Measurements from ENCODE around the gene NPHP4. TPM values are rescaled to one million over a fixed set of nuclear protein-coding genes. Genes with fewer than 3 reads are reported as not detected.

Gene NPHP4
- total RNA-seq, 1 donor from 2014 or later = 16.1 TPM

- no peaks in the 10 kb centered on the region for H3K36me3 ChIP-seq
- H3K27me3 ChIP-seq (ENCODE audit: low read depth) = no peaks in the 10 kb centered on the region
- H3K4me3 ChIP-seq = no peak overlapping the region
- no peak overlapping the region for H3K27ac ChIP-seq
- intact Hi-C loops (cut with DNase I) = no loop called here
- no peaks in the 10 kb centered on the region for H3K9me3 ChIP-seq
- TF ChIP-seq, protein P1, sequence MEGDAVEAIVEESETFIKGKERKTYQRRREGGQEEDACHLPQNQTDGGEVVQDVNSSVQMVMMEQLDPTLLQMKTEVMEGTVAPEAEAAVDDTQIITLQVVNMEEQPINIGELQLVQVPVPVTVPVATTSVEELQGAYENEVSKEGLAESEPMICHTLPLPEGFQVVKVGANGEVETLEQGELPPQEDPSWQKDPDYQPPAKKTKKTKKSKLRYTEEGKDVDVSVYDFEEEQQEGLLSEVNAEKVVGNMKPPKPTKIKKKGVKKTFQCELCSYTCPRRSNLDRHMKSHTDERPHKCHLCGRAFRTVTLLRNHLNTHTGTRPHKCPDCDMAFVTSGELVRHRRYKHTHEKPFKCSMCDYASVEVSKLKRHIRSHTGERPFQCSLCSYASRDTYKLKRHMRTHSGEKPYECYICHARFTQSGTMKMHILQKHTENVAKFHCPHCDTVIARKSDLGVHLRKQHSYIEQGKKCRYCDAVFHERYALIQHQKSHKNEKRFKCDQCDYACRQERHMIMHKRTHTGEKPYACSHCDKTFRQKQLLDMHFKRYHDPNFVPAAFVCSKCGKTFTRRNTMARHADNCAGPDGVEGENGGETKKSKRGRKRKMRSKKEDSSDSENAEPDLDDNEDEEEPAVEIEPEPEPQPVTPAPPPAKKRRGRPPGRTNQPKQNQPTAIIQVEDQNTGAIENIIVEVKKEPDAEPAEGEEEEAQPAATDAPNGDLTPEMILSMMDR (IDR thresholded peaks at IDR 0.05) = no peak
- peak; percentile 77 for DNase-seq
- peaks cover 5% of the 10 kb centered on the region for H3K4me1 ChIP-seq
- ATAC-seq = peak; percentile 75 to 93
Observed at GRCh38 chr1:6014130-6014999, 22.1 kb upstream of the NPHP4 start.

DNA sequence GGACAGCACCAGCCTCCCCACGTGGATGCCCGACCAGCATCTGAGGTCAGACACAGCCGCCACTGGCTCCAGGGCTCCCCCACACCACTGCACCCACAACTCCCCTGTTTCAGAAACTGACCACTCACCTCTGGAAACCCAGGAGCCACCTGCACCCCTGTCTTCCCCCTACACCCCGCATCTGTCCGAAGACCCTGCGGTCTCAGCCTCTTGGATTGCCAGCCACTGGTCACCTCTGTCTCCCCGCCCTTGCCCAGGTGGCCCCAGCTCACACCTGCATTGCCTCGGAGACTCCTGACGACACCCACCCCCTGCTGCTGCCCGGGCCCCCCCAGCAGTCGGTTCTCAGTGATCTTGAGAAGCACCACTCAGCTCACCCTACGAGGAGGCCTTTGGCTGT is 21.3 kb upstream of the NPHP4 start:
- Histone ChIP-seq H3K4me1 (peaks cover 5% of the 10 kb centered on the region), H3K9me3 (no peaks in the 10 kb centered on the region), H3K36me3 (no peaks in the 10 kb centered on the region), H3K27ac (no peak overlapping the region), H3K27me3 (ENCODE audit: low read depth) (no peaks in the 10 kb centered on the region), H3K4me3 (no peak overlapping the region)
- intact Hi-C loops (cut with DNase I) = no loop called here
- ATAC-seq (no peak), DNase-seq (peak; percentile 27)
- TF ChIP-seq, protein P1 (IDR thresholded peaks at IDR 0.05) = no peak

- Histone ChIP-seq H3K36me3 (no peaks in the 10 kb centered on the region), H3K4me3 (no peak overlapping the region), H3K27me3 (ENCODE audit: low read depth) (no peaks in the 10 kb centered on the region), H3K9me3 (no peaks in the 10 kb centered on the region), H3K4me1 (peaks cover 5% of the 10 kb centered on the region), H3K27ac (no peak overlapping the region)
- intact Hi-C loops (cut with DNase I) = no loop called here
- DNase-seq = peak; percentile 31
- ATAC-seq = no peak
- TF ChIP-seq, protein P1 (IDR thresholded peaks at IDR 0.05) = no peak
Observed at GRCh38 chr1:6012529-6013318, 20.5 kb upstream of the NPHP4 start.

- ATAC-seq (no peak), DNase-seq (no peak)
- Histone ChIP-seq H3K27me3 (ENCODE audit: low read depth) (no peaks in the 10 kb centered on the region), H3K27ac (no peak overlapping the region), H3K9me3 (no peaks in the 10 kb centered on the region), H3K36me3 (no peaks in the 10 kb centered on the region), H3K4me1 (peaks cover 5% of the 10 kb centered on the region), H3K4me3 (no peak overlapping the region)
- TF ChIP-seq, protein P1 (IDR thresholded peaks at IDR 0.05) = no peak
- intact Hi-C loops (cut with DNase I) = no loop called here
Observed at GRCh38 chr1:6011946-6012258, 19.7 kb upstream of the NPHP4 start.

DNA sequence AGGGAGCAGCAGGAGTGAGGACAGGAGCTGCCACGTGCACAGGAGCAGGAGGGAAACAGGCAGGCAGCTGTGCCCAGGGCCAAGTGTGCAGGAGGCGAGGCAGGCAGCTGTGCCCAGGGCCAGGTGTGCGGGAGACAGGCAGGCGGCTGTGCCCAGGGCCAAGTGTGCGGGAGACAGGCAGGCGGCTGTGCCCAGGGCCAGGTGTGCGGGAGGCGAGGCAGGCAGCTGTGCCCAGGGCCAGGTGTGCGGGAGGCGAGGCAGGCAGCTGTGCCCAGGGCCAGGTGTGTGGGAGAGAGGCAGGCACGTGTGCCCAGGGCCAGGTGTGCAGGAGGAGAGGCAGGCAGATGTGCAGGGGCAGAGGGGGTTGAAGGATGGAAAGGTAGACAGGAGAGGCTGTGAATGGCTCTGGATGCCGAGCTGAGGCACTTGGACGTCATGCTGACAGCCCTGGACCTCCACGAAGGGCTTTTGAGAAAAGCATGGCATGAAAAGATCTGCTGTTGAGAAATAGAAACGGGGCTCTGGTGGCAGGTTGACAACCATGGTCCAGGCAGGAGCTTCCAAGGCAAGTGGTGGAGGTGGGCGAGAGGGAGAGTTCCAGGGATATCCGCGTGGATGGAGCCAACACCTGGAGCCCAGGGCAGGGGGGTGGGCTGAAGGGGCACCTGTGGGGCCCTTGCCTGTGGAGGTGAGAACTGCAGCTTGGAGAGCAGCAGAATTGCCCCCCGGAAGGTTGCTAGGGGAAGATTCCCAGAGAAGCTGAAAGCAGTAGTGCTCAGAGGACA is 19.1 kb upstream of the NPHP4 start:
- Histone ChIP-seq H3K4me1 (peaks cover 5% of the 10 kb centered on the region), H3K36me3 (no peaks in the 10 kb centered on the region), H3K27me3 (ENCODE audit: low read depth) (no peaks in the 10 kb centered on the region), H3K27ac (no peak overlapping the region), H3K4me3 (no peak overlapping the region), H3K9me3 (no peaks in the 10 kb centered on the region)
- DNase-seq = peak; percentile 28
- no peak for ATAC-seq
- intact Hi-C loops (cut with DNase I) = no loop called here
- TF ChIP-seq, protein P1 (IDR thresholded peaks at IDR 0.05) = no peak
